HG03280 (cell line): ENCODE data around the gene KAZN.

Experiments used
- ATAC-seq: cut with Tn5 transposase; IDR thresholded peaks from one replicate; pipeline ENCODE4 v1.9.1; 2021; ENCODE audit warnings: mild to moderate bottlenecking, moderate library complexity; ENCODE audit not compliant: unreplicated experiment

Gene KAZN

GRCh38 chr1:14945132-14946010, 346.9 kb downstream of the KAZN start:
- no peak for ATAC-seq

GRCh38 chr1:14946011-14946359, 347.5 kb downstream of the KAZN start:
- ATAC-seq, result no peak

- ATAC-seq, result no peak
These were observed 348.3 kb downstream of the KAZN start for GRCh38 chr1:14946684-14947238.

- ATAC-seq, result no peak
These were observed 348.9 kb downstream of the KAZN start for GRCh38 chr1:14947421-14947820.

GRCh38 chr1:14948112-14948652, 349.7 kb downstream of the KAZN start:
- no peak for ATAC-seq

- ATAC-seq, result no peak
These were observed 350.9 kb downstream of the KAZN start for GRCh38 chr1:14949270-14949835.

GRCh38 chr1:14949836-14950713, 351.6 kb downstream of the KAZN start:
- no peak for ATAC-seq

- ATAC-seq, result no peak
These were observed 353.3 kb downstream of the KAZN start for GRCh38 chr1:14951766-14952165.

- ATAC-seq, result no peak
These were observed 354.3 kb downstream of the KAZN start for GRCh38 chr1:14952626-14953314.

- no peak for ATAC-seq
These were observed 355.7 kb downstream of the KAZN start for GRCh38 chr1:14954210-14954609.

- ATAC-seq, result no peak
These were observed 356.4 kb downstream of the KAZN start for GRCh38 chr1:14954930-14955329.

- no peak for ATAC-seq
These were observed 356.9 kb downstream of the KAZN start for GRCh38 chr1:14955402-14955801.

- ATAC-seq, result no peak
These were observed 357.5 kb downstream of the KAZN start for GRCh38 chr1:14955976-14956375.

GRCh38 chr1:14956579-14957195, 358.2 kb downstream of the KAZN start:
- ATAC-seq, result no peak

GRCh38 chr1:14957375-14958098, 359.1 kb downstream of the KAZN start:
- ATAC-seq, result no peak

- no peak for ATAC-seq
These were observed 360.0 kb downstream of the KAZN start for GRCh38 chr1:14958249-14959058.

GRCh38 chr1:14959059-14959694, 360.7 kb downstream of the KAZN start:
- no peak for ATAC-seq

- ATAC-seq, result no peak
These were observed 363.3 kb downstream of the KAZN start for GRCh38 chr1:14961661-14962267.
